Neural cell (in vitro differentiated cells): ENCODE results near the gene VAV2. TPM values are rescaled to one million over a fixed set of nuclear protein-coding genes. Genes with fewer than 3 reads are reported as not detected.

ENCODE experiments used
- H2AFZ ChIP-seq: fragments of 200-600, 300-800 bp; sonication (generic), shearing (Covaris generic); 2 replicates; pipeline ENCODE4 v1.6.0; 2014; ENCODE audit warnings: low read depth, mild to moderate bottlenecking, antibody characterized with exemption, low read length, moderate library complexity
- H3F3A ChIP-seq: fragments of 200-600 bp; shearing (Covaris generic); 2 replicates; pipeline ENCODE4 v1.6.1; 2016; ENCODE audit warnings: mild to moderate bottlenecking, moderate library complexity, mixed read lengths, antibody characterized with exemption, low read length; ENCODE audit not compliant: insufficient read depth, poor library complexity, severe bottlenecking
- H3K27ac ChIP-seq: fragments of 200-600, 300-800 bp; sonication (generic), shearing (Covaris generic); 2 replicates; pipeline ENCODE4 v1.5.1; 2014; ENCODE audit warnings: mild to moderate bottlenecking, low read length, moderate library complexity
- H3K27me3 ChIP-seq: fragments of 300-800, 200-600 bp; sonication (generic), shearing (Covaris generic); 2 replicates; pipeline ENCODE4 v1.6.0; 2014; ENCODE audit warnings: mild to moderate bottlenecking, low read depth, low read length, moderate library complexity; ENCODE audit not compliant: insufficient read depth
- H3K36me3 ChIP-seq: fragments of 300-800, 200-600 bp; sonication (generic), shearing (Covaris generic); 2 replicates; pipeline ENCODE4 v1.5.1; 2014; ENCODE audit warnings: mild to moderate bottlenecking, antibody characterized with exemption, low read length, moderate library complexity; ENCODE audit not compliant: insufficient read depth
- H3K4me2 ChIP-seq: fragments of 300-800, 200-600 bp; sonication (generic), shearing (Covaris generic); 2 replicates; pipeline ENCODE4 v1.6.0; 2014; ENCODE audit warnings: mild to moderate bottlenecking, low read length
- H3K4me3 ChIP-seq: fragments of 300-800, 200-600 bp; sonication (generic), shearing (Covaris generic); 2 replicates; pipeline ENCODE4 v1.5.1; 2014; ENCODE audit warnings: mild to moderate bottlenecking, low read length, moderate library complexity
- H3K79me2 ChIP-seq: fragments of 200-600 bp; shearing (Covaris generic); replicated peaks from 2 replicates; pipeline ENCODE4 v1.6.0; 2014; ENCODE audit warnings: mild to moderate bottlenecking, low read length, moderate library complexity; ENCODE audit not compliant: insufficient read depth
- H3K9ac ChIP-seq: fragments of 300-800, 200-600 bp; sonication (generic), shearing (Covaris generic); 2 replicates; pipeline ENCODE4 v1.6.1; 2016; ENCODE audit warnings: mild to moderate bottlenecking, low read length, mixed read lengths
- H3K9me2 ChIP-seq: fragments of 200-600 bp; shearing (Covaris generic); 2 replicates; pipeline ENCODE4 v1.6.1; 2016; ENCODE audit warnings: mild to moderate bottlenecking, low read length, mixed read lengths; ENCODE audit not compliant: insufficient read depth
- H3K9me3 ChIP-seq: fragments of 200-600, 300-800 bp; sonication (generic), shearing (Covaris generic); 2 replicates; pipeline ENCODE4 v1.6.1; 2016; ENCODE audit warnings: mild to moderate bottlenecking, mixed run types, low read length, moderate library complexity, mixed read lengths
- H4K20me1 ChIP-seq: fragments of 200-600 bp; shearing (Covaris generic); 2 replicates; pipeline ENCODE4 v1.6.1; 2016; ENCODE audit warnings: mild to moderate bottlenecking, mixed run types; ENCODE audit not compliant: insufficient read depth
- CTCF ChIP-seq: fragments of 450-650 bp; IDR thresholded peaks from 2 replicates; pipeline ENCODE4 v1.5.1; 2014; ENCODE audit warnings: antibody characterized with exemption, mild to moderate bottlenecking, moderate library complexity; ENCODE audit not compliant: poor library complexity, severe bottlenecking
- EP300 ChIP-seq: fragments of 450-650 bp; conservative IDR thresholded peaks from 2 replicates; pipeline ENCODE4 v1.6.1; 2014; ENCODE audit warnings: antibody characterized with exemption, mild to moderate bottlenecking, moderate library complexity; ENCODE audit not compliant: poor library complexity, severe bottlenecking
- EZH2 ChIP-seq: fragments of 200-600, 300-800 bp; shearing (Covaris generic), sonication (generic); IDR thresholded peaks from 2 replicates; pipeline ENCODE4 v1.6.1; 2014; ENCODE audit warnings: antibody characterized with exemption, low read length, borderline replicate concordance, mild to moderate bottlenecking; ENCODE audit not compliant: insufficient read depth, poor library complexity, severe bottlenecking
- MXI1 ChIP-seq: fragments of 450-650 bp; conservative IDR thresholded peaks from 2 replicates; pipeline ENCODE4 v1.6.1; 2014; ENCODE audit warnings: antibody characterized with exemption, mild to moderate bottlenecking; ENCODE audit not compliant: poor library complexity, severe bottlenecking
- POLR2AphosphoS5 ChIP-seq: IDR thresholded peaks from 2 replicates; pipeline ENCODE4 v1.6.1; 2012
- RAD21 ChIP-seq: fragments of 450-650 bp; conservative IDR thresholded peaks from 2 replicates; pipeline ENCODE4 v1.6.1; 2014; ENCODE audit warnings: antibody characterized with exemption, mild to moderate bottlenecking, moderate library complexity
- REST ChIP-seq: IDR thresholded peaks from 2 replicates; pipeline ENCODE4 v1.6.1; 2012; ENCODE audit warnings: borderline replicate concordance
- SMC3 ChIP-seq: fragments of 450-650 bp; conservative IDR thresholded peaks from 2 replicates; pipeline ENCODE4 v1.6.1; 2014; ENCODE audit warnings: antibody characterized with exemption, mild to moderate bottlenecking, moderate library complexity; ENCODE audit not compliant: poor library complexity
- TAF1 ChIP-seq: IDR thresholded peaks from 2 replicates; pipeline ENCODE4 v1.6.1; 2012; ENCODE audit warnings: low read depth
- polyA plus RNA-seq: library from polyadenylated mRNA; depleted of rRNA; stranded (reverse); fragments of >200 nt; gene quantifications from 2 replicates; pipeline ENCODE4 v1.2.3, GENCODE V29; 2014

The VAV2 gene
- polyA plus RNA-seq, 1 donor from 2014 or later = 35.2 TPM

DNA sequence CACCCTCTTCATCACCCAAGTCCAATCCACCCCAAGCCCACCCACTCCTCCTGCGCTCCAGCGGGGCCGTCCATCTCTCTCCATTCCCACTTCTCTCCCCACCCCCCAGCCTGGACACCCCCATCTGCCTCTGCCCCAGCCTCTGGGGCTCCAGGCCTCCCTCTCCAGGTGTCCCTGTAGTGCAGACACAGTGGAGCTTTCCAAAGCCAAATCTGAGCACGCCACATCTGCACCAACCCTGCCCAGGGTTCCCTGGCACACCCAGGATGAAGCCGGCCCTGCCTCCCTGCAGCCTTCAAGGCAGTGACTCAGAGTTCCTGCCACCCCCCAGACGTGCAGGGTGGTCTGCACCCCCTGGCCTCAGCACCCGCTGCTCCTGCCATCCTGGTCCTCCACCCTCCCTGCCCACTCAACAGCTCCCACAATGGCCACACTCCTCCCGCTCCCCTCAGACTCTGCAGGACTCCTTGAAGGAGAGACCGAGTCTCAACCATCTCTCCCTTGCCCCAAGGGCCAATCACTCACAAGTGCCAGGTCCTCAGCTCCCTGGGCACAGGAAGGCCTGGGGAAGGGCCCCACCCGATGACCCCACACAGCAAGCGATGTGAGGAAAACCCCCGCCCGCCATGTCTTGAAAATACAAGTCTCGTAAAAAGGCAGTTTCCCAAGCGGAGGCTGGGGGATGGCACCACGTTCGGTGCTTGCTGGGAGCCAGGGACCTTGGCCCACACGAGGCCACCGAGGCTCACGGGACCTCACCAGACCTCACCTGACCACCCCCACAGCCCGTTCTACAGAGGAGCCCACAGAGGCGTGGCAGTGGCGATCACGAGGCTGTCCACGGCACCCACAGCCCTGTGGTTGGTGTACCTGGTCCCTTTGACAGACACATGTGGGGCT is 22.2 kb downstream of the VAV2 start:
- Histone ChIP-seq H2AFZ (no peak overlapping the region), H3K9ac (no peak overlapping the region), H3K36me3 (no peaks in the 10 kb centered on the region), H3K9me3 (no peaks in the 10 kb centered on the region), H3K79me2 (peaks cover 44% of the 10 kb centered on the region), H3K27ac (no peak overlapping the region), H3K9me2 (no peaks in the 10 kb centered on the region), H3K4me2 (no peak overlapping the region), H3K4me3 (no peak overlapping the region), H3F3A (no peaks in the 10 kb centered on the region), H4K20me1 (no peaks in the 10 kb centered on the region), H3K27me3 (no peaks in the 10 kb centered on the region)
- TF ChIP-seq MXI1 (no peak), CTCF (no peak), TAF1 (no peak), POLR2AphosphoS5 (no peak), EZH2 (no peak)

- Histone ChIP-seq H3K27me3 (no peaks in the 10 kb centered on the region), H3K4me2 (no peak overlapping the region), H3K9me3 (no peaks in the 10 kb centered on the region), H3K27ac (no peak overlapping the region), H3K9me2 (no peaks in the 10 kb centered on the region), H3K4me3 (no peak overlapping the region), H3K9ac (no peak overlapping the region), H3F3A (no peaks in the 10 kb centered on the region), H3K79me2 (peaks cover 50% of the 10 kb centered on the region), H2AFZ (no peak overlapping the region), H3K36me3 (no peaks in the 10 kb centered on the region), H4K20me1 (no peaks in the 10 kb centered on the region)
- TF ChIP-seq CTCF = no peak
- TF ChIP-seq TAF1 = no peak
- no peak for TF ChIP-seq EP300
- no peak for TF ChIP-seq REST
- no peak for TF ChIP-seq RAD21
- no peak for TF ChIP-seq POLR2AphosphoS5
- no peak for TF ChIP-seq SMC3
- no peak for TF ChIP-seq MXI1
Observed at GRCh38 chr9:133968966-133969617, 23.0 kb downstream of the VAV2 start.
